ENCODE results near the gene GDPD5. TPM values are rescaled to one million over a fixed set of nuclear protein-coding genes. Genes with fewer than 3 reads are reported as not detected.
A peak's percentile ranks its signal among the peaks of the same experiment; 100 is the strongest.

Gene GDPD5
- polyA plus RNA-seq, 1 experiment = 7.7 TPM

- no peak for DNase-seq (ENCODE audit: low read depth)
- Histone ChIP-seq H3K36me3 (ENCODE audit: control insufficient read depth, insufficient read depth, low read length) (peaks cover 5% of the 10 kb centered on the region), H3K4me3 (ENCODE audit: low read depth, low read length) (peak overlapping the region; percentile 7; the same call in 1 of the 2 replicates), H3K27me3 (ENCODE audit: control insufficient read depth, insufficient read depth, low read length) (no peaks in the 10 kb centered on the region)
- ChIA-PET CTCF (interaction anchor here (0.6 to 9.8 kb wide), 6 partner anchors 12 to 95 kb away, joined by 3 to 74 read pairs (median 4); no protein-coding TSS in a partner anchor), POLR2A (interaction anchor here (0.6 to 0.7 kb wide), 3 partner anchors 19 to 490 kb away, joined by 3 to 7 read pairs (median 3); no protein-coding TSS in a partner anchor)
- TF ChIP-seq, protein P1, sequence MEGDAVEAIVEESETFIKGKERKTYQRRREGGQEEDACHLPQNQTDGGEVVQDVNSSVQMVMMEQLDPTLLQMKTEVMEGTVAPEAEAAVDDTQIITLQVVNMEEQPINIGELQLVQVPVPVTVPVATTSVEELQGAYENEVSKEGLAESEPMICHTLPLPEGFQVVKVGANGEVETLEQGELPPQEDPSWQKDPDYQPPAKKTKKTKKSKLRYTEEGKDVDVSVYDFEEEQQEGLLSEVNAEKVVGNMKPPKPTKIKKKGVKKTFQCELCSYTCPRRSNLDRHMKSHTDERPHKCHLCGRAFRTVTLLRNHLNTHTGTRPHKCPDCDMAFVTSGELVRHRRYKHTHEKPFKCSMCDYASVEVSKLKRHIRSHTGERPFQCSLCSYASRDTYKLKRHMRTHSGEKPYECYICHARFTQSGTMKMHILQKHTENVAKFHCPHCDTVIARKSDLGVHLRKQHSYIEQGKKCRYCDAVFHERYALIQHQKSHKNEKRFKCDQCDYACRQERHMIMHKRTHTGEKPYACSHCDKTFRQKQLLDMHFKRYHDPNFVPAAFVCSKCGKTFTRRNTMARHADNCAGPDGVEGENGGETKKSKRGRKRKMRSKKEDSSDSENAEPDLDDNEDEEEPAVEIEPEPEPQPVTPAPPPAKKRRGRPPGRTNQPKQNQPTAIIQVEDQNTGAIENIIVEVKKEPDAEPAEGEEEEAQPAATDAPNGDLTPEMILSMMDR (IDR thresholded peaks at IDR 0.05; ENCODE audit: insufficient read depth, low read depth, low read length) = no peak
Observed at GRCh38 chr11:75558939-75559843, 33.5 kb upstream of the GDPD5 start.

DNA sequence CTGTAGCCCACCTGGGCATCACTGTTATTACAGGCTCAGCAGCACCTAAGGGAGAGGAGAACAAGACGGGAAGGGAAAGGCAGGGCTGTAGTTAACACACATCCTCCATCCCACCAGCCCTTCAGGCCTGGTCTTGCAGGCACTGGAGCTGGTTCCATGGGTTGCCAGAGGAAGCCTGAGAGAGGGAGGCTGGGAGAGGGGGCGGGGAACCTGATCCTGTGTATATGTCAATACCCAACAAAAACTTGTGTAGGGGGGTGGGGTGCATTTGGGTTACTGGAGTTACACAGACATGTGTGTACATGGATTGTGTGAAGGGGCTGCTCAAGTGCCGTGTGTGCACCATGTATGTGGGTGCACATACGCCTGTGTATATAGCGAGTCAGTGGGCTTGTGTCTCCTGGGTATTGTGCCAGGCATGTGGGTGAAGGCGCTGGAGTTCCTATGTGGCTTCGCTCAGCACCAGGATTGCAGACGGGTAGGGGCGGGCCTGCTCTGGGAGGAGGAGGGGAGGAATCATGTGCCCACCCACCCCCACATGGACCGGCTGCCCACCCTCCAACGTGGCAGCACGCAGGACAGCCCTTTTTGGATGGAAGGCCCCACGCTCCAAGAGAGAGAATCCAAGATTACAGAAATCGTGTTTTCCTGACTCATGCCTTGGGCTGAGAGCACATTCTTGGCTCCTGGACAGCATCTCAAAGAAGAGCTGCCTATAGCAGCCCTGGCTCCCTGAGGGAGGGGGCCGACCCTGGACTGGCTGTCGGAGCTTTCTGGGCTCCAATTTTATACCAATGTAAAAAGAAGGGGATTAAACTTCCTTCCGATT, 32.1 kb upstream of the GDPD5 start:
- TF ChIP-seq, protein P1 (IDR thresholded peaks at IDR 0.05; ENCODE audit: insufficient read depth, low read depth, low read length) = no peak
- H3K27me3 ChIP-seq (ENCODE audit: control insufficient read depth, insufficient read depth, low read length) = no peaks in the 10 kb centered on the region
- DNase-seq (ENCODE audit: low read depth) = peak; percentile 68
- ChIA-PET CTCF (interaction anchor here (0.5 to 1.5 kb wide), 4 partner anchors 11 to 96 kb away, joined by 3 to 8 read pairs (median 4); no protein-coding TSS in a partner anchor), POLR2A (interaction anchor here (0.6 kb wide), 1 partner anchor 129 kb away, joined by 4 read pairs; no protein-coding TSS in a partner anchor)
- no peaks in the 10 kb centered on the region for H3K36me3 ChIP-seq (ENCODE audit: control insufficient read depth, insufficient read depth, low read length)
- H3K4me3 ChIP-seq (ENCODE audit: low read depth, low read length) = no peak overlapping the region

DNA sequence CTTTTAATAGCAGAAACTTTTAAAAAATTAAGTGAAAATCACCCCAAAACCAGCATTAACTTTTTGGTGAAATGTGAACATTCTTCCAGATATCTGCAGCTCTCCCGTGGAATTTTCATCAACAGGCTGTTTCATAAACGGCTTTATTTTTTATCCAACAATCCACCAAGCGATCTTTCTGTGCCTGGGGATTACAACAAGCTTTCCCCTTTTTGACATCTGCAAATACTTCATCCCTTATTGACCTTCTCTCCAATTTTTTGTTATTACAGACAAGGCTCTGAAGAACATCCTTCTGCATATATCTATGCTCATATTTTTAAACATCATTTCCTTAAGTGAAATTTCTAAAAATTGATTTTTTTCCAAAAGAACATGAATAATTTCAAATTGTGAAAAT, 30.5 kb upstream of the GDPD5 start:
- H3K27me3 ChIP-seq (ENCODE audit: control insufficient read depth, insufficient read depth, low read length) = no peaks in the 10 kb centered on the region
- ChIA-PET CTCF (no interaction called here), POLR2A (no interaction called here)
- no peak overlapping the region for H3K4me3 ChIP-seq (ENCODE audit: low read depth, low read length)
- TF ChIP-seq, protein P1 (IDR thresholded peaks at IDR 0.05; ENCODE audit: insufficient read depth, low read depth, low read length) = no peak
- H3K36me3 ChIP-seq (ENCODE audit: control insufficient read depth, insufficient read depth, low read length) = no peaks in the 10 kb centered on the region
- DNase-seq (ENCODE audit: low read depth) = no peak

DNA sequence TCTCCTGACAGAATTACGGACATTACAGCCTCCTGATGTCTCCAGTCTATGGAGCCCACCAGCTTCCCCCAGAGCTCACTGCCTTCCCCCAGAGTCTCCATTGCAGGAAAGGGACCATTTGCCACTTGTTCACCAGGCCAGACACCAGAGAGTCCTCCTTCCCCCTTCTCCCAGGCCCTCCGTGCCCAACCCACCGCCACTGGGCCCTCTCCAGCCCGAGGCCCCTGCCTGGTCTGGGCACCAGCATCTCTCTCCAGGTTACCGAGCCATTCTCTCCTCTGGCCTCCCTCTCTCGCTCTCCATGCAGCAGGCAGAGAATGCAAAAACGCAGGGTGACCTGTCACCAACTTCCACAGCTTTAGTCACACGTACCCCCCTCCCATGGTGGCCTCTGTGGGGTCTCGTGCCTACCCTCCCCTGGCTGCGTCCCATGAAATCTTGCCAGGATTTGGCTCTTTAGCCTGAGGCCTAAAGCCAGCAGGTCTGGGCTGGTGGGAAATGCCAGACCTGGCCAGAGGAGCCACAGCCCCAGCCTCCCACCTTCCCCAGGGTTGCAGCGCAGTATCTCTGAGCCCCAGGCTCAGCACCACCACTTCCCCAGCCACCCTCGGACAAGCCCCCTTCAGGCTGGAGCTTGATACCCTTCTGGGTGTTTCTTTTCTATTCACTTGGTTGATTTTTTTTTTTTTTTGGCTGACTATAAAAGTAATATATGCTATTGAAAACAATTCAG, 29.5 kb upstream of the GDPD5 start:
- Histone ChIP-seq H3K4me3 (ENCODE audit: low read depth, low read length) (no peak overlapping the region), H3K27me3 (ENCODE audit: control insufficient read depth, insufficient read depth, low read length) (no peaks in the 10 kb centered on the region), H3K36me3 (ENCODE audit: control insufficient read depth, insufficient read depth, low read length) (no peaks in the 10 kb centered on the region)
- ChIA-PET CTCF (interaction anchor here (1.7 to 2.6 kb wide), 2 partner anchors 10 to 15 kb away, joined by 7 to 23 read pairs; no protein-coding TSS in a partner anchor), POLR2A (interaction anchor here (1.9 kb wide), 1 partner anchor 7 kb away, joined by 22 read pairs; the partner anchor contains the start of gene SERPINH1)
- DNase-seq (ENCODE audit: low read depth) = no peak
- TF ChIP-seq, protein P1 (IDR thresholded peaks at IDR 0.05; ENCODE audit: insufficient read depth, low read depth, low read length) = no peak

Measured in BJ (cell line).